Activated T-helper 2 cell treated with anti-CD3 and anti-CD28 coated beads, Interferon-gamma antibody, Interleukin-2, Interleukin-4, amounts not matched to agents 10 μg/mL and 5 μg/mL and 100 μg/mL, durations not matched to agents 14 hours and 24 hours and 36 hours (primary cell): ENCODE results near the gene STAP2. TPM values are rescaled to one million over a fixed set of nuclear protein-coding genes. Genes with fewer than 3 reads are reported as not detected.

Experiments used
- DNase-seq: peaks from one replicate; pipeline ENCODE4 v3.0.0; 2021; ENCODE audit warnings: low spot score
- H3K27ac Mint-ChIP-seq: one replicate; pipeline ENCODE4 v1.8.0; 2021; ENCODE audit warnings: mixed read lengths
- H3K27me3 Mint-ChIP-seq: one replicate; pipeline ENCODE4 v1.8.0; 2021; ENCODE audit warnings: low read depth, mixed read lengths
- H3K36me3 Mint-ChIP-seq: one replicate; pipeline ENCODE4 v1.8.0; 2021; ENCODE audit warnings: low read depth, mixed read lengths
- H3K4me1 Mint-ChIP-seq: one replicate; pipeline ENCODE4 v1.8.0; 2021; ENCODE audit warnings: low read depth, mixed read lengths
- H3K4me3 Mint-ChIP-seq: one replicate; pipeline ENCODE4 v1.8.0; 2021; ENCODE audit warnings: low read depth, mild to moderate bottlenecking, moderate library complexity, mixed read lengths
- H3K9me3 Mint-ChIP-seq: one replicate; pipeline ENCODE4 v1.8.0; 2021; ENCODE audit warnings: mixed read lengths
- intact Hi-C: fragments of 100-400 bp; cut with micrococcal nuclease; formaldehyde crosslinking; loops from one replicate; pipeline ENCODE4 v1.15.1; 2023
- total RNA-seq: library from RNA; stranded (reverse); gene quantifications from 2 replicates; pipeline ENCODE4 v1.2.3, GENCODE V29; 2022

The STAP2 gene, protein sequence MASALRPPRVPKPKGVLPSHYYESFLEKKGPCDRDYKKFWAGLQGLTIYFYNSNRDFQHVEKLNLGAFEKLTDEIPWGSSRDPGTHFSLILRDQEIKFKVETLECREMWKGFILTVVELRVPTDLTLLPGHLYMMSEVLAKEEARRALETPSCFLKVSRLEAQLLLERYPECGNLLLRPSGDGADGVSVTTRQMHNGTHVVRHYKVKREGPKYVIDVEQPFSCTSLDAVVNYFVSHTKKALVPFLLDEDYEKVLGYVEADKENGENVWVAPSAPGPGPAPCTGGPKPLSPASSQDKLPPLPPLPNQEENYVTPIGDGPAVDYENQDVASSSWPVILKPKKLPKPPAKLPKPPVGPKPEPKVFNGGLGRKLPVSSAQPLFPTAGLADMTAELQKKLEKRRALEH
- 15.4 and 17.1 TPM in 2 replicates for total RNA-seq

DNA sequence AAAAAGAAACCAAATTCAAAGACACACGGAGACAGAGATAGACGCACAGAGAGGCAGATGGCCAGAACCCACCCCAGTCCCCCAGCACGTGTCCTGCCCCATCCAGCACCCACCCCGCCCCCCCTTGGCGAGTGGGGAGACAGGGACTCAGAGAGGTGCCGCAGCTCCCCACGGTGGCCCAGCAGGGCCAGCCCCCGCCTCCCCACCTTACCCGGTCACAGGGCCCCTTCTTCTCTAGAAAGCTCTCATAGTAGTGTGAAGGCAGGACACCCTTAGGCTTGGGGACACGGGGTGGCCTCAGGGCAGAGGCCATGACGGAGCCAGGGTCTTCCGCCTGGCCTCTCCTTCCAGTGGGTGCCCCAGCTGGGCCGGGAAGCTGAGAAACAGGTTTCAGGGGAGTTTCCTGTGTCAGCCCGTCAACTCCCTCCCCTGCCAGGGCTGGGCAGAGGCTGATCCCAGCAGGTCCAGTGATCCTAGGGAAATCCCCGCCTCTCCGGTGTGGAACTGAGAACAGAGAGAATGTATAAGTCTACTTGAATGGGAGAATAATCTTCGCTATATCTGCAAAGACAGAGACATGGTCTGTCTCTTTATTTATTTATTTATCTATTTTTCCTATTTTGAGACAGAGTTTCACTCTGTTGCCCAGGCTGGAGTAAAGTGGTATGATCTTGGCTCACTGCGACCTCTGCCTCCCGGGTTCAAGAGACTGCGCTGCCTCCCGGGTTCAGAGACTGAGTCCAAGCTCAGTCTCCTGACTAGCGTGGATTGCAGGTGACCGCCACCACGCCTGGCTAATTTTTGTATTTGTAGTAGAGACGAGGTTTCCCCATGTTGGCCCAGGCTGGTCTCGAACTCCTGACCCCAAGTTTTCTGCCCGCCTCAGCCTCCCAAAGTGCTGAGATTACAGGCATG is at the start of gene STAP2:
TSS of gene STAP2 (minus strand) at position 387 of the 915 bp plus-strand sequence. CDS start at position 313, 74 bp downstream.
- Mint-ChIP-seq H3K36me3 (peaks cover 13% of the 10 kb centered on the region), H3K4me1 (peaks cover 16% of the 10 kb centered on the region), H3K27ac (peak within 1 kb of the TSS; percentile 93), H3K4me3 (peak within 1 kb of the TSS; percentile 89), H3K27me3 (no peaks in the 10 kb centered on the region), H3K9me3 (peaks cover 7% of the 10 kb centered on the region)
- intact Hi-C loops: no loop called here
- peak; percentile 23 for DNase-seq

DNA sequence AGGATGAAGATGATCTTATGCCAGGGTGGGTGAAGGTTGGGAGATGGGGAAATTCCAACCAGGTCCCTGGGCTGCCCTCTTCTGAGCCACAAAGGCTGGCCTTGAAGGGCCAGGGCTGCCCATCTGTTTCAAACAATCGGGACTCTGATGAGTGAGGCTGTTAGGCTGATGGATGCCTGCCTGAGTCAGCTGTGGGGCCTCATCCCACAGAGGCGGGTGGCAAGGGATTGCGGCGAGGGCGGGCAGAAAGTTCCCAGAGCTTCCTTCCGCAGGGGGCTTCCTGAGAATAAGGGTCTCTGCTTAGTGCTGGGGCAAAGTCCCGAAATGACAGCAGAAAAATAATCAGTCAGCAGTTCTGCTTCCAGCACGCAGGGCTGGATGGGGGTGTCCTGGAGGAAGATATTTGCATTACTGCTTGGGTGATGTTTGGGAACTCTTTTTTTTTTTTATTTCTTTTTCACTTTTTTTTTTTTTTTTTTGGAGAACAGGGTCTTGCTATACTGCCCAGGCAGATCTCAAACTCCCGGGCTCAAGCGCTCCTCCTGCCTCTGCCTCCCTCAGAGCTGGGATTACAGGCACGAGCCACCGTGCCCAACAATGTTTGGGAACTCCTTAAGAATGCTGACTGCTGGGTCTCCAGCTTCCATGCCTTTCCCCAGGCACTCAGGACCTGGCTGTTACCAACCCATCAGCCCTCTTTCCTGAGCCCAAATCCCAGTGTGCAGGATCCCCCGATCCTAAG is 47.6 kb upstream of the STAP2 start:
- Mint-ChIP-seq H3K4me1 (peaks cover 17% of the 10 kb centered on the region), H3K36me3 (peaks cover 7% of the 10 kb centered on the region), H3K27me3 (no peaks in the 10 kb centered on the region), H3K4me3 (no peak overlapping the region), H3K9me3 (no peaks in the 10 kb centered on the region), H3K27ac (no peak overlapping the region)
- DNase-seq: no peak
- intact Hi-C loops: no loop called here

DNA sequence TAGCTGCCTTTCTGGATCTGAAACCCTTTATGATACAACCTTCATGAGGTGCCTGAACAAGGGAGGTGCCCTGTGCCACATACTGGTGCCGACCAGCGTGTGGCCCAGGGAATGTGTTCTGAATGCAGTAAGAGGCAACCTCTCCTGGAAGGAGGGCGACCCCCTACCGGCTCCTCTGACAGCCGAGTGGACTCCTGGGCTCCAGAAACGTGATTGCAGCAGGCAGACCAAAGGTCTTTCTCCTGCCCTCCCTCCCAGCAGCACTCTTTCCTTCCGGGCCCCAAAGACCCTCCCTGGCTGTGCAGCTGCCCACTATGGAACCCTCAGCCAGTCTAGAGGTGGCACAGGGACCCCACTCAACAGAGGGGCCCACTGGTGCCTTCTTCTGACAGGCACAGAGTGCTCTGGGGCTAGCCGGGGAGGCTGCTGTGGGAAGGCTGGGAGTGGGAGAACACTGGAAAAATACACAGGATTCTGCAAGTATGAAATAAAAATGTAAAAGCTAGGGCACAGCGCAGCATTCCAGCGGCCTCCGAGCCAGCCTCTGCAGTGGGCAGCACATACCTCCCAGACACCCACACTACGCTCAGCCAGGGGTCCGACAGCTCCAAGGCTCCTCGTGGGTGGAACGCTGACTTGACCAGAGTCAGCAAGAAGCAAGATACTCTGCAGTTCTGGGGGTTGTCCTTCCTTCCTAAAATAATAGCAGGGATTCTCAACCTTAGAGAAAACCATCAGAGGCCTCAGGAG is 46.8 kb upstream of the STAP2 start:
- Mint-ChIP-seq H3K27me3 (no peaks in the 10 kb centered on the region), H3K36me3 (peaks cover 7% of the 10 kb centered on the region), H3K4me1 (peaks cover 18% of the 10 kb centered on the region), H3K4me3 (no peak overlapping the region), H3K27ac (no peak overlapping the region), H3K9me3 (no peaks in the 10 kb centered on the region)
- intact Hi-C loops: no loop called here
- DNase-seq: no peak

DNA sequence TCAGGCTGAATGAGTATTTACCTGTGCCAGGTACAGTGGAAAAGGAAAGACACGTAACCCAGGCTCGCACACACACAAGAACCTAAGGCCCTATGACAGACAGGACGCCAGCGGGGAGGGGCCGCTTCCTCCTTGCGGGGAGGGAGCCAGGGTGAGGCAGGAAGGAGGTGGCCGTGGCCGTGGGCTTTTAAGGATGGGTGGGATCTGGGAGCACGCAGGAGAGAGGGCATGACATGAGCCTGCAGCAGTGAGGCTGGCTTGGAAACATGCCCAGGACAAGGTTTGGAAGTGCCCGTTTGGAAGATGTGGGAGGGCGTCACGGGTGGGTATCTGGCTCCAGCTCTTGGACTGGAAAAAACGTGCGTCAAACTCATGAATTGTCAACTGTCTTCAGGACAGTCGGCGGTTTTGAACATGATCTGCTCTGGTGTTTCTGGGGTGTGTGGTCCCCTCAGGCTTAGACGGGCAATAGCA is 41.7 kb upstream of the STAP2 start:
- Mint-ChIP-seq H3K27ac (peak overlapping the region; percentile 79), H3K9me3 (no peaks in the 10 kb centered on the region), H3K4me1 (peaks cover 44% of the 10 kb centered on the region), H3K36me3 (peaks cover 12% of the 10 kb centered on the region), H3K4me3 (peak overlapping the region; percentile 74), H3K27me3 (no peaks in the 10 kb centered on the region)
- DNase-seq: peak; percentile 40
- intact Hi-C loops: no loop called here

DNA sequence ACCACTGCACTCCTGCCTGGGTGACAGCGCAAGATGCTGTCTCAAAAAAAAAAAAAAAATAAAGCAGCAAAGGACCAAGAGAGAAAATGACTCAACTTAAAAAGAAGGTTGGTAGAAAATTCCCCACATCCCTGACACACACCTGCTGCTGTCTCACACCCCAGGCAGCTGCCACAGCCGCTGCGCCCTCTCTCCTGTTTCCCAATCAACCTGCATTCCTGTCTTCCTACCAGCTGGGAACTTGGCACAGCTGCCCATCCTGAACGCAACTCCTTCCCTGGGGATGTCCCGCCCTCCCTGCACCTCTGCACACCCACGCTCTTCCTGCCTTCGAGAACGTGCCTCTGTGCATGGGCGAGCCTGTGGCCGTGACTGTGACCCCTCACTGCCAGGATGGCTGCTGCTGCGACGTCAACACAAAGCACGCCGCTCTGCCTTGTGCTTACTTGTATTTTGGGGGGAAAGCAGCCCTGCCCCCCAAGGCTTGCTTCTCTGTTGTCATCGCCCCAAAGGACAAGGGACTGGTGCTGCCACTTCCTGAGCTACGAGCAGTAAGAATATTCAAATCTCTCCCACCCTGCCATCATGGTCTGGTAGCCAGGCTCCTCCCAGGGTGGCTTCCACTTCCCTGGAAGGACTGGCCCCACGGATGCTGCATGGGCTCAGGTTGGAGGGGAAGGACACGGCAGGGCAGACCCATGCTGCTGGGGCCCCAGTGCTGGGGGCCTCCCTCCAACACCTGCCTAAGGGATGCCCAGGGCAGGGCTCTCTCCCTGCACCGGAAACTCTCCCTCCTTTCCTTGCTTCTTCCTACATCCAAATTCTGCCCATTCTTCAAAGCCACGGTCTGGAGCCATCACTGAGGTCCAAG is 41.0 kb upstream of the STAP2 start:
- Mint-ChIP-seq H3K27ac (peak overlapping the region; percentile 79), H3K4me1 (peaks cover 44% of the 10 kb centered on the region), H3K27me3 (no peaks in the 10 kb centered on the region), H3K36me3 (peaks cover 12% of the 10 kb centered on the region), H3K4me3 (peak overlapping the region; percentile 74), H3K9me3 (no peaks in the 10 kb centered on the region)
- no peak for DNase-seq
- intact Hi-C loops: loop anchor here (1.0 kb wide), 1 partner anchor 10 kb away; no protein-coding TSS in a partner anchor

DNA sequence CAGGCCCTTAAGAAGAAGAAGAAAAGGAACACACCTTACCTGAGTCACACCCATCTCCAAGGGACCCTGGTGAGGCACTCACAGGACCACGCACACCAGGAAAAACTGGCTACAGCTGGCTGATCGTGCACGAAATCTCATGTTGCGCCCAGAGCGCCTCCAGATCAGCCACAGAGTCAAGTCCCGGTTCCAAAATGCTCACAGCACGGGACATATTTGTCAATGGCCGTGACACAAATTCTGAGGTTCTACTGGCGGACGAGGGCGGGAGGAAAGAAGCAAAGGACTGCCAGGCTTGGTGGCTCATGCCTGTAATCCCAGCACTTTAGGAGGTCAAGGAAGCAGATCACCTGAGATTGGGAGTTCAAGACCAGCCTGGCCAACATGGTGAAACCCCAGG is 40.3 kb upstream of the STAP2 start:
- H3K4me1 Mint-ChIP-seq: peaks cover 45% of the 10 kb centered on the region
- intact Hi-C loops: loop anchor here (1.0 kb wide), 1 partner anchor 10 kb away; no protein-coding TSS in a partner anchor

DNA sequence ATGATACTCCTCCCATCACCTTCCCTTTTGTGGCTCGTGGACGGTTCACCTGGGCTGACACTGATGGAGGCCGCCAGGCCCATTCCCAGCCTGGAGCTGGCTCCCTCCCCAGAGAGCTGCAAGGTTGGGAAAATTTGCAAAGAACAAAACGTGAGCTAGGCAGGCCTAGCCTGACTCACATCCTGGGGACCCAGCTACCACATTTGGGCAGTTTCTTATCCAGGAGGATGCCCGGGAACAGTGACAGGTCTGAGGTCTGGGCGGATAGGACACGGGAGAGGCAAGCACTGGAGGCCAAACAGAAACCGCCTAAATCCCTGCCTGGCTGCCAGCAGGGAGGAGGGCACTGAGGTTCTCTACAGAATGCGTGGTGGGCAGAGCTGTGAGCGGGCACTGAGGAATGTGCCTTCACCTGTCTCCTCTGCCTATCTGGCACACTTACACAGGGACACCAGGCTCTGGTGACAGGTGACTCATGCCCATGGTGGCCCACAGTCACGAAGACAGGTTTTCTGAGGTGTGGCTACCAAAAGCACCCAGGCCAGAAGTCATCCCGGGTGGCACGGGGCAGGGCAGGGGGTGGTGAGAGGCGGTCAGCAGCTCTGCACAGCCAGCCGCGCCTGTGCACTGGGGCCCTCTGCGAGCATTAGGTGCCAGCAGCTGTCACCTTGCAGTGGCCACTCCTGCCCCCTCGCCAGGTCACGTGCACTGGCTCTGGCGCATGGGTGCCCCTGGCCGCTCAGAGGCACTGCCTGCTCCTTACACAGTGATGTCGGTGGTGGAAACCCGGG is 38.6 kb upstream of the STAP2 start:
- peaks cover 48% of the 10 kb centered on the region for H3K4me1 Mint-ChIP-seq
- H3K27ac Mint-ChIP-seq: peak overlapping the region; percentile 7
- peaks cover 9% of the 10 kb centered on the region for H3K36me3 Mint-ChIP-seq
- H3K9me3 Mint-ChIP-seq: no peaks in the 10 kb centered on the region
- no peaks in the 10 kb centered on the region for H3K27me3 Mint-ChIP-seq
- intact Hi-C loops: no loop called here
- DNase-seq: no peak
- H3K4me3 Mint-ChIP-seq: no peak overlapping the region

More for the DNA sequence above, 40.3 kb upstream of the STAP2 start:
- Mint-ChIP-seq H3K27me3 (no peaks in the 10 kb centered on the region), H3K27ac (peak overlapping the region; percentile 79), H3K4me3 (peak overlapping the region; percentile 74), H3K36me3 (peaks cover 12% of the 10 kb centered on the region), H3K9me3 (no peaks in the 10 kb centered on the region)
- DNase-seq: no peak

DNA sequence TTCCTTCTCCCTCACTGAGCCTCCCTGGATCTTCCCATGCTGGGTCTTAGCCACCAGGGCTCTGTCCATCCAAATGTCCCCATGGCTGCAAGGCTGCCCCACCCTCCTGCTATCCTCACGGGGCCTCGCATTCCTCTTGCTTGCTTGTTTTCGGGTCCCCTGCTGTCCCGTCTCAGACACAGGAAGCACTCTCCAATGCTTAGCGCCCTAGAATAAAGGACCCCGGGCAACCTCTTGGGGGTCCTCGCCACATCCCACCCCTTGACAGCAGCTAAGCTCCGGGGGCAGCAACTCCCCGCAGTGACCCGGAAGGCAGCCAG is 38.0 kb upstream of the STAP2 start:
- no peaks in the 10 kb centered on the region for H3K27me3 Mint-ChIP-seq
- peak overlapping the region; percentile 3 for H3K27ac Mint-ChIP-seq
- H3K4me1 Mint-ChIP-seq: peaks cover 52% of the 10 kb centered on the region

DNA sequence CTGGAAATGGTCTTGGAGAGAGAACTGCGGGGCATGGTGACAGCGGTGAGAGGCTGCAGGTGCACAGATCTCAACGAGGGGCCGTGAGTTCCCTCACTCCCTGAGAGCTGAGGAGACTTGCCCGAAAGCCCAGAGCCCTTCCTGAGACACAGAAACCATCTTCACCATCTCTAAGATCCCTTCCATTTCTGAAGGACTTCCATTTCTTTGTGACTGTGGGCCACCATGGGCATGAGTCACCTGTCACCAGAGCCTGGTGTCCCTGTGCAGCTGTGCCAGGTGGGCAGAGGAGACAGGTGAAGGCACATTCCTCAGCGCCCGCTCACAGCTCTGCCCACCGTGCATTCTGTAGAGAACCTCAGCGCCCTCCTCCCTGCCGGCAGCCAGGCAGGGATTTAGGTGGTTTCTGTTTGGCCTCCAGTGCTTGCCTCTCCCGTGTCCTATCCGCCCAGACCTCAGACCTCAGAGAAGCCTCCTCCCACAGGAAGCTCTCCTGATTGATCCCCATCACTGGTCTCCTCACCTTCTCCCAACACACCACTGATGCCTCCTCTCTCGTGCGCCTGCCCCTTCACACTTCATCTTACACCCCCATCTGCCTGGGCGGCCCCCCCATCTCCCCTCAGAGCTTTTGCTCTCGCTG is 37.5 kb upstream of the STAP2 start:
- Mint-ChIP-seq H3K9me3 (no peaks in the 10 kb centered on the region), H3K4me1 (peaks cover 54% of the 10 kb centered on the region), H3K27me3 (no peaks in the 10 kb centered on the region), H3K27ac (peak overlapping the region; percentile 57), H3K36me3 (peaks cover 10% of the 10 kb centered on the region), H3K4me3 (no peak overlapping the region)
- intact Hi-C loops: no loop called here
- DNase-seq: no peak

More for the DNA sequence above, 38.0 kb upstream of the STAP2 start:
- Mint-ChIP-seq H3K36me3 (peaks cover 9% of the 10 kb centered on the region), H3K9me3 (no peaks in the 10 kb centered on the region), H3K4me3 (no peak overlapping the region)
- intact Hi-C loops: no loop called here
- no peak for DNase-seq

DNA sequence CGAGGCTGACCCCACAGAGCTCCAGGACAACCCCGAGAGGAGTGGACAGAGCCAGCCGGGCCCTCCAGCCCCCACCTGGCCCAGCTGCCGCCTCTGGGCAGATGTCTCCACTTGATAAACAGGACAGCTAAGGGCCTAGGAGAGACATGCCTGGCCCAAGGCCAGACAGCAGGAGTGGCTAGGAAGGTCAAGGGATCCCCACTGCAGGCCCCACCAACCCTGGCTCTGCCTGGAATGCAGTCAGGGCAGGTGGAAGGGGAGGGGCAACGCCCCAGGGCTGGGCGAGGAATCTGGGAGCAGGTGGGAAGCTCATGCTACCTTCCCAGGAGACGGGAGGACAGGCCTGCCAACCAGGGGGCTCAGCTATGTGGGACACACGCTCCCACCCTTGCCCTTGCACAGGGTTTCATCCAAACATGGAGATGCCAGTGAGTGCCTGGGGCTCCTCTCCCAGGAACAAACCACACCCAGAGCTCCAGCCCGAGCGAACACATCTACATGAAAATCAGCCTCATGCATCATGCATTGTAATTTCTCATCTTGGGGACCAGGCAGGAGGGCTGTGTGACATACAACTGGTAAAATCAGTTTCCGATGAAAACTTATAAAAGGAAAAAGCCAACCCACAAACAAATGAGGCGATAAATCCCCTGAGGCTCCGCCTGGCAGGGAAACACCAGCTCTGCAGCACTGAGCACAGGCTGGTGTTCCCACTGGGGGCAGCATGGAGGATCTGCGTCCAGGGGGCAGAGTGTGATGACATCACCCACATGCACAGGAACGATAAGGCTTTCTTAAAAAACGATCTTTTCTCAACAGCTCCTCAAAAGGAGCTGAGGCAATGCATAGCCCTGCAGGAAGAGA is 36.8 kb upstream of the STAP2 start:
- intact Hi-C loops: no loop called here
- no peaks in the 10 kb centered on the region for H3K9me3 Mint-ChIP-seq
- H3K4me1 Mint-ChIP-seq: peaks cover 52% of the 10 kb centered on the region
- H3K36me3 Mint-ChIP-seq: peaks cover 14% of the 10 kb centered on the region
- no peak for DNase-seq
- H3K27me3 Mint-ChIP-seq: no peaks in the 10 kb centered on the region
- H3K4me3 Mint-ChIP-seq: no peak overlapping the region
- peak overlapping the region; percentile 57 for H3K27ac Mint-ChIP-seq
